ENCODE measurements around the gene HS3ST3A1.

GRCh38 chr17:13545941-13546340, 55.8 kb downstream of the HS3ST3A1 start:
- no peak for TF ChIP-seq CTCF (IDR thresholded peaks at IDR 0.05)
- no peak for TF ChIP-seq EP300 (IDR thresholded peaks at IDR 0.05)
- TF ChIP-seq POLR2A (IDR thresholded peaks at IDR 0.05), result no peak
